Spinal cord (tissue), 4 donors: ENCODE data around the gene OR5D14. TPM values are rescaled to one million over a fixed set of nuclear protein-coding genes. Genes with fewer than 3 reads are reported as not detected.

Experiments
- polyA plus RNA-seq, 2 donors: library from polyadenylated mRNA; unstranded; fragments of 120-200 nt; gene quantifications; one replicate each; pipeline ENCODE4 v1.2.1, GENCODE V29; 2013; ENCODE audit not compliant: insufficient read length in 2 of 2
- total RNA-seq, 2 donors: library from RNA; depleted of rRNA in 1 of 2; stranded (reverse); fragments of 120-200 nt in 1 of 2; fragments of >200 nt in 1 of 2; gene quantifications; one replicate each; pipeline versions ENCODE4 v1.2.3 to v1.2.4, GENCODE V29; 2013 to 2014

The OR5D14 gene
- total and polyA plus RNA-seq, 4 donors: not detected

Other genes starting within 250 kb of the OR5D14 start
- not detected for gene OR4C15, start 241.1 kb upstream of the OR5D14 start, total RNA-seq
- not detected for gene OR4C15, start 241.1 kb upstream of the OR5D14 start, polyA plus RNA-seq
- gene OR4C16, start 223.4 kb upstream of the OR5D14 start, total RNA-seq: not detected
- not detected for gene OR4C16, start 223.4 kb upstream of the OR5D14 start, polyA plus RNA-seq
- not detected for gene OR4C11, start 187.9 kb upstream of the OR5D14 start, total RNA-seq
- not detected for gene OR4C11, start 187.9 kb upstream of the OR5D14 start, polyA plus RNA-seq
- gene OR4P4, start 160.4 kb upstream of the OR5D14 start, total RNA-seq: not detected
- gene OR4P4, start 160.4 kb upstream of the OR5D14 start, polyA plus RNA-seq: under 1 TPM in 1 of 2 donors, not detected in 1; 0.15 TPM
- gene OR4S2, start 147.2 kb upstream of the OR5D14 start, total RNA-seq: not detected
- gene OR4S2, start 147.2 kb upstream of the OR5D14 start, polyA plus RNA-seq: not detected
- gene OR4C6, start 133.4 kb upstream of the OR5D14 start, total RNA-seq: not detected
- not detected for gene OR4C6, start 133.4 kb upstream of the OR5D14 start, polyA plus RNA-seq
- not detected for gene OR5D13, start 22.1 kb upstream of the OR5D14 start, total RNA-seq
- not detected for gene OR5D13, start 22.1 kb upstream of the OR5D14 start, polyA plus RNA-seq
- gene OR5L1, start 15.8 kb downstream of the OR5D14 start, total RNA-seq: not detected
- not detected for gene OR5L1, start 15.8 kb downstream of the OR5D14 start, polyA plus RNA-seq
- gene OR5D18, start 24.1 kb downstream of the OR5D14 start, total RNA-seq: not detected
- not detected for gene OR5D18, start 24.1 kb downstream of the OR5D14 start, polyA plus RNA-seq
- not detected for gene OR5L2, start 31.7 kb downstream of the OR5D14 start, total RNA-seq
- not detected for gene OR5L2, start 31.7 kb downstream of the OR5D14 start, polyA plus RNA-seq
- gene OR5D16, start 43.2 kb downstream of the OR5D14 start, total RNA-seq: not detected
- not detected for gene OR5D16, start 43.2 kb downstream of the OR5D14 start, polyA plus RNA-seq
- gene TRIM51, start 87.7 kb downstream of the OR5D14 start, total RNA-seq: not detected
- not detected for gene TRIM51, start 87.7 kb downstream of the OR5D14 start, polyA plus RNA-seq
- not detected for gene OR5W2, start 119.0 kb downstream of the OR5D14 start, total RNA-seq
- not detected for gene OR5W2, start 119.0 kb downstream of the OR5D14 start, polyA plus RNA-seq
- gene OR5I1, start 140.8 kb downstream of the OR5D14 start, total RNA-seq: not detected
- gene OR5I1, start 140.8 kb downstream of the OR5D14 start, polyA plus RNA-seq: not detected
- gene OR10AG1, start 174.4 kb downstream of the OR5D14 start, total RNA-seq: not detected
- gene OR10AG1, start 174.4 kb downstream of the OR5D14 start, polyA plus RNA-seq: not detected
- gene OR5F1, start 199.1 kb downstream of the OR5D14 start, total RNA-seq: not detected
- gene OR5F1, start 199.1 kb downstream of the OR5D14 start, polyA plus RNA-seq: not detected
- not detected for gene OR5AS1, start 232.1 kb downstream of the OR5D14 start, total RNA-seq
- gene OR5AS1, start 232.1 kb downstream of the OR5D14 start, polyA plus RNA-seq: under 1 TPM; 0.05 TPM